MCF 10A (cell line): Measurements from ENCODE around the gene PXK. TPM values are rescaled to one million over a fixed set of nuclear protein-coding genes. Genes with fewer than 3 reads are reported as not detected.

Source experiments
- BruUV-seq: library from RNA; stranded (reverse); fragments of 400-500 nt; replicated peaks from 2 replicates; lab custom pipeline; 2021; lab: Mats Ljungman, UMichigan
- CTCF ChIA-PET: fragments of 300-600 bp; sonication (Branson Sonifier 250); formaldehyde crosslinking; extraction: SDS; loops from one replicate; lab custom pipeline; 2021; ENCODE audit warnings: antibody characterized with exemption, inconsistent platforms; lab: Yijun Ruan, JAX
- POLR2A ChIA-PET: fragments of 300-600, 350-650 bp; sonication (Branson Sonifier 250); formaldehyde crosslinking; extraction: SDS; loops from one replicate; lab custom pipeline; 2020; ENCODE audit warnings: antibody characterized with exemption, inconsistent platforms; lab: Yijun Ruan, JAX
- DNase-seq: peaks from one replicate; pipeline ENCODE4 v3.0.0-alpha.2; 2018; ENCODE audit not compliant: unreplicated experiment
- H3K27ac Mint-ChIP-seq: one replicate; pipeline ENCODE4 v1.8.0; 2022; ENCODE audit warnings: mild to moderate bottlenecking, low read depth, mixed read lengths; ENCODE audit not compliant: unreplicated experiment
- H3K27me3 Mint-ChIP-seq: one replicate; pipeline ENCODE4 v1.8.0; 2022; ENCODE audit warnings: mixed read lengths; ENCODE audit not compliant: insufficient read depth, unreplicated experiment
- H3K36me3 Mint-ChIP-seq: one replicate; pipeline ENCODE4 v1.8.0; 2022; ENCODE audit warnings: mild to moderate bottlenecking, moderate library complexity, mixed read lengths; ENCODE audit not compliant: insufficient read depth, unreplicated experiment
- H3K4me1 Mint-ChIP-seq: one replicate; pipeline ENCODE4 v1.8.0; 2022; ENCODE audit warnings: mixed read lengths; ENCODE audit not compliant: insufficient read depth, unreplicated experiment
- H3K4me3 Mint-ChIP-seq: one replicate; pipeline ENCODE4 v1.8.0; 2022; ENCODE audit warnings: mild to moderate bottlenecking, moderate library complexity, mixed read lengths; ENCODE audit not compliant: unreplicated experiment
- H3K9me3 Mint-ChIP-seq: one replicate; pipeline ENCODE4 v1.8.0; 2022; ENCODE audit warnings: mixed read lengths; ENCODE audit not compliant: unreplicated experiment
- intact Hi-C: fragments of 100-400 bp; cut with micrococcal nuclease; formaldehyde crosslinking; loops from 2 replicates; pipeline ENCODE4 v1.14.1; 2022
- total RNA-seq: library from RNA; stranded (reverse); gene quantifications from 2 replicates; pipeline ENCODE4 v1.2.3, GENCODE V29; 2022
- TF ChIP-seq, protein P1 (sequence below): fragments of 200-600 bp; IDR thresholded peaks from one replicate; pipeline ENCODE4 v1.8.0; 2022; ENCODE audit warnings: antibody characterized with exemption, mild to moderate bottlenecking; ENCODE audit not compliant: unreplicated experiment

PXK gene
- total RNA-seq, 1 experiment from 2014 or later, result 62.2 TPM

GRCh38 chr3:58324391-58325390 is 8.0 kb upstream of the PXK start:
- POLR2A ChIA-PET, result interaction anchor here (0.7 to 1.4 kb wide), 3 partner anchors 8 to 19 kb away, joined by 3 to 5 read pairs (median 3); partner anchors contain the start of genes HTD2 and RPP14
- peaks cover 18% of the 10 kb centered on the region for H3K36me3 Mint-ChIP-seq
- intact Hi-C loops, result no loop called here

GRCh38 chr3:58325525-58325992 is 7.1 kb upstream of the PXK start:
- Mint-ChIP-seq H3K4me3 (no peak overlapping the region), H3K9me3 (no peaks in the 10 kb centered on the region), H3K27ac (no peak overlapping the region), H3K36me3 (peaks cover 13% of the 10 kb centered on the region), H3K27me3 (no peaks in the 10 kb centered on the region), H3K4me1 (no peaks in the 10 kb centered on the region)
- intact Hi-C loops, result no loop called here
- ChIA-PET CTCF (interaction anchor here (1.1 to 3.3 kb wide), 4 partner anchors 10 to 206 kb away, joined by 3 to 22 read pairs (median 8); partner anchors contain the start of genes HTD2 and RPP14), POLR2A (interaction anchor here (0.7 to 1.4 kb wide), 2 partner anchors 19 to 58 kb away, joined by 3 to 5 read pairs; partner anchors contain the start of genes HTD2 and RPP14)
- no peak for DNase-seq
- BruUV-seq, result no TSS peak
- TF ChIP-seq, protein P1, sequence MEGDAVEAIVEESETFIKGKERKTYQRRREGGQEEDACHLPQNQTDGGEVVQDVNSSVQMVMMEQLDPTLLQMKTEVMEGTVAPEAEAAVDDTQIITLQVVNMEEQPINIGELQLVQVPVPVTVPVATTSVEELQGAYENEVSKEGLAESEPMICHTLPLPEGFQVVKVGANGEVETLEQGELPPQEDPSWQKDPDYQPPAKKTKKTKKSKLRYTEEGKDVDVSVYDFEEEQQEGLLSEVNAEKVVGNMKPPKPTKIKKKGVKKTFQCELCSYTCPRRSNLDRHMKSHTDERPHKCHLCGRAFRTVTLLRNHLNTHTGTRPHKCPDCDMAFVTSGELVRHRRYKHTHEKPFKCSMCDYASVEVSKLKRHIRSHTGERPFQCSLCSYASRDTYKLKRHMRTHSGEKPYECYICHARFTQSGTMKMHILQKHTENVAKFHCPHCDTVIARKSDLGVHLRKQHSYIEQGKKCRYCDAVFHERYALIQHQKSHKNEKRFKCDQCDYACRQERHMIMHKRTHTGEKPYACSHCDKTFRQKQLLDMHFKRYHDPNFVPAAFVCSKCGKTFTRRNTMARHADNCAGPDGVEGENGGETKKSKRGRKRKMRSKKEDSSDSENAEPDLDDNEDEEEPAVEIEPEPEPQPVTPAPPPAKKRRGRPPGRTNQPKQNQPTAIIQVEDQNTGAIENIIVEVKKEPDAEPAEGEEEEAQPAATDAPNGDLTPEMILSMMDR, result no peak

More at GRCh38 chr3:58324391-58325390, 8.0 kb upstream of the PXK start:
- CTCF ChIA-PET, result interaction anchor here (0.7 to 3.3 kb wide), 5 partner anchors 11 to 281 kb away, joined by 3 to 22 read pairs (median 4); partner anchors contain the start of genes HTD2 and RPP14
- BruUV-seq, result no TSS peak
- DNase-seq, result no peak
- TF ChIP-seq, protein P1, result no peak
- no peak overlapping the region for H3K27ac Mint-ChIP-seq
- H3K4me3 Mint-ChIP-seq, result no peak overlapping the region
- no peaks in the 10 kb centered on the region for H3K9me3 Mint-ChIP-seq
- no peaks in the 10 kb centered on the region for H3K4me1 Mint-ChIP-seq
- no peaks in the 10 kb centered on the region for H3K27me3 Mint-ChIP-seq

- Mint-ChIP-seq H3K9me3 (no peaks in the 10 kb centered on the region), H3K36me3 (peaks cover 7% of the 10 kb centered on the region), H3K4me1 (no peaks in the 10 kb centered on the region), H3K4me3 (no peak overlapping the region), H3K27me3 (no peaks in the 10 kb centered on the region), H3K27ac (peak overlapping the region; percentile 58)
- CTCF ChIA-PET, result interaction anchor here (0.5 to 3.3 kb wide), 8 partner anchors 9 to 124 kb away, joined by 3 to 22 read pairs (median 4); partner anchors contain the start of genes HTD2 and RPP14
- intact Hi-C loops, result no loop called here
- TF ChIP-seq, protein P1, result no peak
- POLR2A ChIA-PET, result no interaction called here
- DNase-seq, result no peak
- no TSS peak for BruUV-seq
Measured at GRCh38 chr3:58326267-58326900, 6.3 kb upstream of the PXK start.
